Testis (tissue), 2 donors: ENCODE results near the gene ZNF613.

Experiments used
- CTCF ChIP-seq, 3 experiments: fragments of 450-650 bp in 2 of 3; fragments of 200-600 bp in 1 of 3; sonication (generic) in 1 of 3; IDR thresholded peaks; one replicate each; pipeline ENCODE4 v1.5.1; 2016 to 2019; ENCODE audit warnings: antibody characterized with exemption in 3 of 3, mild to moderate bottlenecking in 2 of 3, moderate library complexity in 1 of 3
- POLR2A ChIP-seq: fragments of 450-650 bp; IDR thresholded peaks from one replicate; pipeline ENCODE4 v1.6.1; 2017; ENCODE audit warnings: antibody characterized with exemption, mild to moderate bottlenecking, moderate library complexity

GRCh38 chr19:51944798-51945552, 17.7 kb downstream of the ZNF613 start:
- no peak for TF ChIP-seq CTCF (IDR thresholded peaks at IDR 0.05)
- no peak for TF ChIP-seq POLR2A
